SJCRH30 (cell line): Measurements from ENCODE around the gene CEP104. TPM values are rescaled to one million over a fixed set of nuclear protein-coding genes. Genes with fewer than 3 reads are reported as not detected.

ENCODE experiments used
- DNase-seq, 2 experiments: peaks; one replicate each; pipeline ENCODE4 v3.0.0-alpha.2; 2015 to 2020
- H3K27ac ChIP-seq: fragments of 250-450 bp; sonication (Bioruptor Pico); 2 replicates; pipeline ENCODE4 v1.5.1; 2020; ENCODE audit warnings: mild to moderate bottlenecking, moderate library complexity
- H3K27me3 ChIP-seq: fragments of 250-450 bp; sonication (Bioruptor Pico); 2 replicates; pipeline ENCODE4 v1.5.1; 2020; ENCODE audit warnings: mild to moderate bottlenecking, moderate library complexity
- H3K36me3 ChIP-seq: fragments of 250-450 bp; sonication (Bioruptor Pico); 2 replicates; pipeline ENCODE4 v1.5.1; 2020; ENCODE audit warnings: mild to moderate bottlenecking, moderate library complexity
- H3K4me1 ChIP-seq: fragments of 250-450 bp; sonication (Bioruptor Pico); 2 replicates; pipeline ENCODE4 v1.5.1; 2020; ENCODE audit warnings: mild to moderate bottlenecking, moderate library complexity
- H3K4me3 ChIP-seq: fragments of 250-450 bp; sonication (Bioruptor Pico); 2 replicates; pipeline ENCODE4 v1.5.1; 2020; ENCODE audit warnings: mild to moderate bottlenecking, moderate library complexity
- H3K9me3 ChIP-seq: fragments of 250-450 bp; sonication (Bioruptor Pico); replicated peaks from 2 replicates; pipeline ENCODE4 v1.5.1; 2020; ENCODE audit warnings: mild to moderate bottlenecking, moderate library complexity
- total RNA-seq: library from RNA; depleted of rRNA; stranded (reverse); fragments of >200 nt; shearing (Covaris generic); gene quantifications from 2 replicates; pipeline ENCODE4 v1.2.3, GENCODE V29; 2014

CEP104 gene
- total RNA-seq, 1 experiment from 2014 or later: 30.5 TPM

DNA sequence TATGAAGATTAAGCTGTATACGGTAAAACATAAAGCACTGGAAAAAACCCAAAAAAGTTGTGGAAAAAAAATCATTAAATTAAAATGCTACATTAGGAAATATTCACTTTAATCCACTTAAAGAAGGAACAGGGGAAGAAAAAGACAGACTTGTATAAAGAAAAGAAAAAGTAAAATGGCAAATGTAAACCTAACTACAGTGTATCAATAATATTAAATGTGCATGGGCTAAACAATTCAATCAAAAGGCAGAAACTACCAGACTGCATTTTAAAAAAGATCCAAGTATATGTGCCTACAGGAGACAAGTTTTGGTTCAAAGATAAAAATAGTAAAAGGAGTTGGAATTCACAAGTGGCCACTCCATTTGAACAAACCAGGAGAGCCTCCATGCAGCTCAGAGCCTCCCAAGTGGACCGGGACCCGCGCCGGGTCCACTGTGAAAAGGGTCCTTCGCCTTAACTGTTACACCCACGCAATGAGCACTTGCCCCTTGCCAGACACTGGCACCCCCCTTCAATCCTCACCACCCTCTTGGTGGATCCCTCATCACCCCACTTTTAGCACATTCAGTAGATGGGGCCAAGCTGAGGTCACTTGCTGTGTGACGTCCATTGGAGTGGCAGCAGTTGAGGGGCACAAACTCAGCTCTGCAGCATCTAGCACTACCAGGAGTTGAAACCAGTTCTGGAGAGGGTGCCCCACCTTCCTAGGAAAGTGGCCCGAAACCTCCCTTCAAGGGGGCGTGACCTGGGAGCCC is 42.2 kb upstream of the CEP104 start:
- no peaks in the 10 kb centered on the region for H3K27me3 ChIP-seq
- peaks cover 8% of the 10 kb centered on the region; the same call in 1 of the 2 replicates for H3K9me3 ChIP-seq
- no peak for DNase-seq
- peaks cover 20% of the 10 kb centered on the region for H3K4me1 ChIP-seq
- peaks cover 25% of the 10 kb centered on the region; the same call in 1 of the 2 replicates for H3K36me3 ChIP-seq
- peak overlapping the region; percentile 96 for H3K27ac ChIP-seq
- H3K4me3 ChIP-seq: peak overlapping the region; percentile 79

DNA sequence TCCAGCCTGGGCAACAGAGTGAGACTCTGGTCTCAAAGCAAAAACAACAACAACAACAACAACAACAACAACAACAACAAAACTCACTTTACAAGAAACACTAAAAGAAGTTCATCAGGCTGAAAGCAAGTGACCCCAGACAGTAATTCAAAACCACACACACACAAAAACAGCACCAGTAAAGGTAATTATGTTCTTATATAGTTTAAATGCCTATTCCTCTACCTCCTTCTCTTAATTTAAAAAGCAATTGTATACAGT is 41.4 kb upstream of the CEP104 start:
- H3K4me1 ChIP-seq: peaks cover 13% of the 10 kb centered on the region
- no peaks in the 10 kb centered on the region for H3K27me3 ChIP-seq
- no peak overlapping the region for H3K4me3 ChIP-seq
- peaks cover 8% of the 10 kb centered on the region; the same call in 1 of the 2 replicates for H3K9me3 ChIP-seq
- peaks cover 28% of the 10 kb centered on the region; the same call in 1 of the 2 replicates for H3K36me3 ChIP-seq
- H3K27ac ChIP-seq: no peak overlapping the region
- DNase-seq: no peak

DNA sequence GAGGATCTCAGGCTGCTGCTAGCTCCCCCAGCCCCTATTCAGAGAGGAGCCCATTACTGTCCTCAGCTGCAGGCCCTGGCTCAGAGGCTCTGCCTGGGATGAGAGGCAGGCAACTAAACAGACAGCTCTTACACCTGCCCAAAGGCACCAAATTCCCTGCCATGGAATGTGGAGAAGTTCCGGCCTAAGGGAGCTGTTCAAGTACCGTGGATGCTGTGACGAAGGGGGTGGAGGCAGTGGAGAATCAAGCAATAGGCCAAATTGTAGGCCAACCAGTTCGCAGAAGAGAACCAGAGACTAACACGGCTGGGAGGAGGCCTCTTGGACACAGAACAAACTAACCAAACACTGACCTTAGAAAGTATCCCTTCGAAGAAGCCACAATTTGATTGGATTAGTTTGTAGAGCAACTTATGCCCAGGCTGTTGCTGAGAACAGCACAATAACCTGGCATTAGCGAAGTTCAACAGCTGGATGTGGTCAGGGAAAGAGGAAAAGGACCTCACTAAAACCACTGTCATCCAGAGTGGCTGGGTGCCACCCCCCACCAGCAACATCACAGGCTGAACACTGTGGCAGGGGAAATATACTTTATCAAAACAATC is 39.5 kb upstream of the CEP104 start:
- DNase-seq: no peak
- Histone ChIP-seq H3K4me1 (no peaks in the 10 kb centered on the region), H3K9me3 (peaks cover 8% of the 10 kb centered on the region; the same call in 1 of the 2 replicates), H3K4me3 (no peak overlapping the region), H3K27ac (no peak overlapping the region), H3K27me3 (no peaks in the 10 kb centered on the region), H3K36me3 (peaks cover 38% of the 10 kb centered on the region)

DNA sequence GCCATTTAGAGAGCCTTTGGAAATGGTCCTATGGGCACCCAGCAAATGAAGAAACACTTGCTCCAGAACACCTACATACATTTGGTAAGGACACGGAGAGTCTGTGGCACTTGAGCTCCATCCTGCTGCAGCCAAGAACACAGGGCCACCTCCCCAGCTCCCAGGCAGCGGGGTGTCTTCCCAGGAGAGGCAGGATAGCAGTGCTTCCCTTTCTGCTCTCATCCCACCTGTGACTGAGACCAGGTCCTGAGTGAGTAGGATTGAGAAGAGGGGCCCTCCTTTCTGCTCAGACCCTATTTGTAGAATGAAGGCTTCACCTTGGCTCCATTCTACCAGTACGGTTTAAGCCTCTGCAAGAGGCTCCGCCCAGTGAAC is 38.9 kb upstream of the CEP104 start:
- no peak for DNase-seq
- H3K27ac ChIP-seq: no peak overlapping the region
- no peaks in the 10 kb centered on the region for H3K4me1 ChIP-seq
- H3K36me3 ChIP-seq: peaks cover 40% of the 10 kb centered on the region
- no peak overlapping the region for H3K4me3 ChIP-seq
- no peaks in the 10 kb centered on the region for H3K27me3 ChIP-seq
- peaks cover 8% of the 10 kb centered on the region; the same call in 1 of the 2 replicates for H3K9me3 ChIP-seq

DNA sequence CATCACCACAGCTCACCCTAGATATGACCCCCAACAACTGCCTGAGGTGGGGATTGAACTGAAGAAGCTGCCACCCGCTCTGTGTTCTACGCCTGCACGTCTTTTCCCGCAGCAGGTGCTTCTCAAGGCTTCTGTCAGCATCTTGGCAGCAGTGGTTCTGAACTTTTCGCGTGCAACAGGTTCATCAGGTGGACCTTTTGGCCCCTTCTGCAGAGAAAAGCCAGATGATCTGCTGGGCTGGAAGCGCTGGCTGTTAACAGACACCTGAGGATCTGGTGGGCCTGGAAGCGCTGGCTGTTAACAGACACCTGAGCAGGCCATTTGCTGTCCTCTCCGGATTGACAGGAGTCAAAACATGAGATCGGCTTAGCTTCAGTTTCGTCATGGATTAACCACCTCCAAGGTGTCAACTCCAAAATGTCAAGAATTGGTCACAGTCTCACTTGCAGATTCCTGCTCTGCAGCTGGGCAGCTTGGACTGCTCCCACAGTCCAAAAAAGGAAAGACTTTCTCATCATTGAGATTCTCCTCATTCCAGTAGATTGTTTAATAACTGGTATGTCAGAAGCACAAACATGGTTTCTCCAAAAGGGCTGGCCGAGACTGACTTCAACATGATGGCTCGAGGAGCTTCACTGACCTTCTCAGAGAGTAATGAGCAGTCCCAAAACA is 38.4 kb upstream of the CEP104 start:
- no peaks in the 10 kb centered on the region for H3K4me1 ChIP-seq
- peaks cover 8% of the 10 kb centered on the region; the same call in 1 of the 2 replicates for H3K9me3 ChIP-seq
- no peak for DNase-seq
- no peak overlapping the region for H3K4me3 ChIP-seq
- no peak overlapping the region for H3K27ac ChIP-seq
- H3K36me3 ChIP-seq: peaks cover 45% of the 10 kb centered on the region
- no peaks in the 10 kb centered on the region for H3K27me3 ChIP-seq

DNA sequence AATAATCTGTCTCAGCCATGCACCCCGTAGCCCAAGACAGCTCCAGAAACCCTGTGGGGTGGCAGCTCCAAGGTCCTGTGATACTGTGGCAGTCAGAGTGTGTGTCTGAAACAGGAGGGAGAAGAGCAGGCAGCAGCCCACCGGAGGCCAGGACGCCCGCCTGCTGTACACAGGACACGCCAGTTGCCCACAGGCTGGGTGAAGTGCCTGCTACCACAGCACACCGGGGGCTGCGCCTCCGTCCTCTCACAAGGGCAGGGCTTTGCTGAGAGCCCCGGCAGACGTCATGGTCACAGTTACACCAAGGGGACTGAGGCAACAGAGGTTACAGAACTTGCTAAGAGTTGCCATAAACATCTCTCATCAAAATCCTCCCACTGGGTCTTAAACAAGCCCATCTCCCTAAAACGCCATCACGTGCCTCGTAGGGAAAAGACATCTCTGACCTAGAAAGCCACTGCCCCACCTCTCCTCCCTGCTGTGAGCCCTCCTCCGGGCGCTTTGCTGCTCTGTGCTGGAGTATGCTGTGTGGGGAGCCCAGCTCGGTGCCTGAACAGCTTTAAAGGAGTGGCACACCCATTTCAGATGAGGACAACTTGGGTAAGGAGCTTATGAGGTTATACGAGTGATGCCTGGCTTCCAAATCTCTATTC is 37.7 kb upstream of the CEP104 start:
- Histone ChIP-seq H3K4me3 (no peak overlapping the region), H3K27ac (no peak overlapping the region), H3K4me1 (no peaks in the 10 kb centered on the region), H3K9me3 (peaks cover 8% of the 10 kb centered on the region; the same call in 1 of the 2 replicates), H3K27me3 (no peaks in the 10 kb centered on the region), H3K36me3 (peaks cover 50% of the 10 kb centered on the region)
- DNase-seq: no peak

DNA sequence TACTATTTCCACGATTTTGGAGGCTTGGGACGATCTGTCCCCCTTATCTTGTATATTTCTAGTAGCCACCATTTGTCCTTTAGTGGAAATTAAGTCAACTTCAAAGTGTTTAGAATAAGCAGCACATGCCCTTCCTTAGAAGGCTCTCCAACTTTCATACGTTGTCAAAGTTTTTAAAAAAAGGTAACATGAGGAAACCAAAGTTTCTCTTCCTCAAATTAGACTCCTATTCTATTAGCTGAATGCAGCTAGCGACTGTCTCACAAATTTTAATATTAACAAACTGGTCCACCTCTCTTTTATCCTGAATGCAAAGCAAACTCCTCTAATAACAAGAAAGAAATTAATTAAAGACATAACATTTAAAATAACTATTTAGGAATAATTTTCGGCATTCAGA is 36.2 kb upstream of the CEP104 start:
- Histone ChIP-seq H3K27me3 (no peaks in the 10 kb centered on the region), H3K4me3 (no peak overlapping the region), H3K27ac (no peak overlapping the region), H3K36me3 (peaks cover 47% of the 10 kb centered on the region), H3K9me3 (peaks cover 4% of the 10 kb centered on the region; the same call in 1 of the 2 replicates), H3K4me1 (no peaks in the 10 kb centered on the region)
- DNase-seq: no peak

DNA sequence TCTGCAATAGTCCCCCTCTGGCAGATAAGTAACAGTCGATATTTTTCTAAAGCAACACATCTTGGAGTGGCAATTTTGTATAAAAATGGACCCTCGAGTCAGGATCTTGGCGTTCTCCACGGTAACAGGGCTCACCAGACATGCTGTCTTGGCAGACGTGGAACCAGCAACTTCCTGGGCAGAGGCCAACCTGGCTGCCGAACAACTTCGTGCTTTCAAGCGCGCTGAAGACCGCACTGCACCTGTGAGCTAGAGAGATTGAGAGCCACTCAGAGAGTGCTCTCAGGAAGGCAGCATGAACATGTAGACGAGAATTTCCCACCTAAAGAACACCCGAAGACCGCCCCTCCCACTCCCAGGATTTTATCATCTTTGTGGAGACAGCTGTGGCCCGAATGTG is 35.7 kb upstream of the CEP104 start:
- no peaks in the 10 kb centered on the region for H3K9me3 ChIP-seq
- H3K4me1 ChIP-seq: no peaks in the 10 kb centered on the region
- H3K4me3 ChIP-seq: no peak overlapping the region
- no peaks in the 10 kb centered on the region for H3K27me3 ChIP-seq
- H3K36me3 ChIP-seq: peaks cover 51% of the 10 kb centered on the region
- no peak for DNase-seq
- H3K27ac ChIP-seq: no peak overlapping the region

DNA sequence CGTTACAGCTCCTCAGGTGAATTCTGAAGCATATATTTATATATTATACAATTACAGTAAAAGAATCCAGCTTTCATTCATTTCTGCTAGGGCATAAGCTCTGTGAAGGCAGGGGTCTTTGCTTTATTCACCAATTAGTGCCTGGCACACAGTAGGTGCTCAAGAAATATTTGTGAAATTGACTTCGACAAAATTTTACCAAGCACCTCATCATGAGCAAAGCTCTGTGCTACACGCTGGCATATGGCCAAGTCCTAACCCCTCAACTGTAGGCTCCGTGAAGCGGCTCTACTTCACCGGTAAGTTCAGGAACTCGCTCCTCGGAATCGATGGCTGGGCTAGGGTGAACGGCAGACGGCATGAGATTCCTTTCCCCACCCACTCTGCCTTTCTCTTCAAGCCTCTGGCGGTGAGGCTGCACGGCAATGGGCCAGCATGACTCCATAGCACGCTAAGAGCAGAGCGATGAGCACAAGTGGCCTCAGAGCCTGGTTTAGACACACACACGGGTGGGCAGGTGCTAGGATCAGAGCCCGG is 34.4 kb upstream of the CEP104 start:
- Histone ChIP-seq H3K4me1 (no peaks in the 10 kb centered on the region), H3K9me3 (no peaks in the 10 kb centered on the region), H3K27ac (no peak overlapping the region), H3K36me3 (peaks cover 54% of the 10 kb centered on the region), H3K27me3 (no peaks in the 10 kb centered on the region), H3K4me3 (no peak overlapping the region)
- DNase-seq: no peak

DNA sequence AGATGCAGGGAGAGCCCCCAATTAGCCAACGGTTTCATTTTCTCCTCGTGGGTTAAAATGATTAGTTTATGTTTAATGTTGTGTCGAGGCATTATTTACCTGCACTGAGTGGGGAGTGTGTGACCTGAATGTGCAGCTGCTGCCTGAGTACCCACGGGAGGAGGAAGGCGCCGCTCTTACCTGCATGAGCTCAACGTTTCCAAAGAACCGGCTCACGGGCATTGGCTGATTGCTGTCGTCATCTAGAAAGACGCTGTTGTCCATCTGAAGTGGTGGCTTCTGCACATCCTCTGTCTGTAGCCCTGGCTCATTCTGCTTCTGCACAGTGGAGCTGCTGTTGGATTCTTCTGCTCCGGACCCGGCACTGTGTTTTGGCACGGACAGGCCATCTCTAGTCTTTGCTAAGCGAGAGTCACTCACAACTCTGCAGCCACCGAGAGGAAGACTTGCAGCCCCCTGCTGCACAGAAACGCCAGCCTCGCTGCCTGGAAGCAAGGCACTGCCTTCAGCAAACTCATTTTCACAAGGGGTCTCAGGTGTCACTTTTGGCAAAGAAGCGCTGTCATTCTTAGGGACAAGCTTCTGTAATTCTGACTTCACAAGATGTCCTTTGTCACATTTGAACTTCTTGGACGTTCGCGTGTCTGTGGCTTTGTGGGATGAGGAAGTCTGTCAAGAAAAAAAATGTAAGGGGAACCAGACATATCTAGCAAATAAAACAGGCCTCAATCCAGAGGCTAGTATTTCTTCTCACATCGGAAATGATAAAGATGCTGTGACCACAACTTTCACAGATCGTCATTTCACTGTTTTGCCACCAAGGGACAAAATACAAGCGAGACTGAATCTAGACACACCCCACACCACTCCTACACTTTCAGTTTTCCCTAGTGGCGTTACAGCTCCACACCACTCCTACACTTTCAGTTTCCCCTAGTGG is 33.6 kb upstream of the CEP104 start:
- no peaks in the 10 kb centered on the region for H3K9me3 ChIP-seq
- H3K4me3 ChIP-seq: no peak overlapping the region
- no peaks in the 10 kb centered on the region for H3K4me1 ChIP-seq
- peaks cover 52% of the 10 kb centered on the region for H3K36me3 ChIP-seq
- H3K27ac ChIP-seq: no peak overlapping the region
- no peak for DNase-seq
- no peaks in the 10 kb centered on the region for H3K27me3 ChIP-seq

DNA sequence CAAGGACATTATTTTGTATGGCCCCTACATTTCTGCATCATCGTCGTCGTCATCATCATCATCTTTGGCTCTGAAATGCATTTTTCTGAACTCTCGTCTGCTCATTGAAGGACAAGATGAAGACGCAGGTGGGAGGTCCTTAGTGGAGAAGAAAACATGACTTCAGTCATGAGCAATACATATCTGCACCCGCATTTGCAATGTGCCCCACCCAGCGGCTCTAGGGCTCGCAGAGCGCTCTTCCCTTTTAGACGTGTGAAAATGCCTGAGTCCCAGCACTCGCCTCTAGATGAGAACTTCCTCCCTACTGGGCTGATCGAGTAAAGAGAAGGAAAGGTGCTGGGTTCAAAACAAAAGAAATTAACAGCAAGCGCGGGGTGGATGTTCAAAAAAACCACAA is 32.9 kb upstream of the CEP104 start:
- Histone ChIP-seq H3K27me3 (no peaks in the 10 kb centered on the region), H3K4me1 (no peaks in the 10 kb centered on the region), H3K4me3 (no peak overlapping the region), H3K9me3 (no peaks in the 10 kb centered on the region), H3K27ac (no peak overlapping the region), H3K36me3 (peaks cover 49% of the 10 kb centered on the region)
- DNase-seq: no peak

DNA sequence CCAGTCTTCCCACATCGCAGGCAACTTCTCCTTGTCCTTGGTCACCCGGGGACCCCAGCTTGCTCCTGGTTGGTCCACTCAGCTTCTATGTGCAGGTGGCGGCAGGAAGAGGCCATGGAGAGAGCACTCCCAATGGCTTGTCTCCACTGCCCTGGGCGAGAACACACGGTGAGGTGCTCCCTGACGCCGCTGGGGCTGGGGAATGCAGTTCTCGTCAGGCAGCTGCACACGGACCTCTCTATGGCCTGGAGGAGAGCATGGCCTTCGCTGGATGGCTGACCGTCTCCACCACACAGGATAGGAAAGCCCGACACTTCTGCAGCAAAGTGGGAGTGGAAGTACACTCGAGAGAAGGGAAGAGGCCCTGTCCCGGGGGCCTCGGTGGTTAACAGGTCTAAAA is 31.3 kb upstream of the CEP104 start:
- H3K27me3 ChIP-seq: no peaks in the 10 kb centered on the region
- no peaks in the 10 kb centered on the region for H3K4me1 ChIP-seq
- no peak for DNase-seq
- no peak overlapping the region for H3K4me3 ChIP-seq
- H3K36me3 ChIP-seq: peaks cover 46% of the 10 kb centered on the region
- H3K27ac ChIP-seq: no peak overlapping the region
- no peaks in the 10 kb centered on the region for H3K9me3 ChIP-seq

DNA sequence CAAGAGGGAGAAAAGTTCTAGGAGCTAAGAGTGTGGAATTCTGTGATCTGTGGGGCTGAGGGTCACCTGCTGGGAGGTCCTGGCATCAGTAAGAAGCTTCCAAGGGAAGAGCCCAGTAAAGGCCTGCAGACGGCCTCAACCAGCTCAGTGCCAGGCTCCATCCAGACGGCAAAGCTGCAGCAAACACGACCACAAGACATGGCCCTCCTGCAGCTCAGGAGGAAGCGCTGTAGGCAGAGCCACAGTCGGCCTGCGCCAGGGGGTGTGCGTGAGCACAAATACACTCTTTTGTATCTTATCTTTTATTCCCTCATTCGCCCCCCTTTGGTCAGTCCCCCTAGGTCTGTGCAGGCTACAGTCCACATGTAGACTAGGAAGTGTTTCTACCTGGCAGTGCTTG is 29.7 kb upstream of the CEP104 start:
- Histone ChIP-seq H3K4me1 (no peaks in the 10 kb centered on the region), H3K36me3 (peaks cover 39% of the 10 kb centered on the region), H3K4me3 (no peak overlapping the region), H3K27me3 (no peaks in the 10 kb centered on the region), H3K9me3 (no peaks in the 10 kb centered on the region), H3K27ac (no peak overlapping the region)
- no peak for DNase-seq

DNA sequence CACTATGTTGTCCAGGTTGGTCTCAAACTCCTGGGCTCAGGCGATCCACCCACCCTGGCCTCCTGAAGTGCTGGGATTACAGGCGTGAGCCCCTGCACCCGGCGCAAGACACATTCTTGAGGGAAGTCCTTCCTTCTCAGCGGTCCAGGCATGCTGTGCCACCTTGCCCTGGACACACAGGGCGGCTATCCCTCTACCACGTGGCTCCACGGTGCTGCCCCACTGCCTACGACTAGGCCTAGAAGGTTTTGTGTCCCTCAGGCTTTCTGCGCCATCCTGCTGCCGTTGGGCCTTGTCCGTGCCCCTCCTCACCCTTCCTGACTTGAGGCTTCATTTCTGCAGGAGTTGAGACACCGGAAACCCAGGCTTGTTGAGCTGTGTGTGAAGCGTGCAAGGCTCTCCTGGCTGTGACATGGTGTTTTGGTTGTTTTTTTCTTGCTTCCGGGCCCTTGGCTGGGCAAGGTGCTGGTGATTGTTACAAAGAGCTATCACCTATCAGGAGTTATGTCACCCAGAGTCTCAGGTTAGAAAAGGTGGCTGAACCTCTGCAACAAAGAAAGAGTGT is 29.2 kb upstream of the CEP104 start:
- H3K4me3 ChIP-seq: no peak overlapping the region
- H3K36me3 ChIP-seq: peaks cover 35% of the 10 kb centered on the region
- no peak for DNase-seq

More for the DNA sequence above, 29.2 kb upstream of the CEP104 start:
- Histone ChIP-seq H3K4me1 (no peaks in the 10 kb centered on the region), H3K9me3 (no peaks in the 10 kb centered on the region), H3K27ac (no peak overlapping the region), H3K27me3 (no peaks in the 10 kb centered on the region)
